NT2/D1 (cell line): Measurements from ENCODE around the gene LRRC51.

Source experiments
- SUZ12 ChIP-seq: IDR thresholded peaks from 2 replicates; pipeline ENCODE4 v1.6.1; 2011; ENCODE audit not compliant: insufficient read length, insufficient read depth; ENCODE audit errors: extremely low read depth
- YY1 ChIP-seq: IDR thresholded peaks from 2 replicates; pipeline ENCODE4 v1.6.1; 2011; ENCODE audit not compliant: insufficient read length, insufficient read depth
- ZNF274 ChIP-seq: IDR thresholded peaks from 2 replicates; pipeline ENCODE4 v1.6.1; 2011; ENCODE audit warnings: mild to moderate bottlenecking, low read depth, low read length

GRCh38 chr11:72127923-72128322, 47.3 kb downstream of the LRRC51 start:
- TF ChIP-seq YY1: no peak
- no peak for TF ChIP-seq ZNF274
- no peak for TF ChIP-seq SUZ12
